HEK293 (cell line): ENCODE data around the gene HNRNPH1.

ENCODE experiments used
- BCL11B ChIP-seq: fragments of 450-650 bp; formaldehyde crosslinking; IDR thresholded peaks from 2 replicates; pipeline ENCODE4 v1.5.1; 2016; ENCODE audit warnings: low read depth, missing biosample characterization, missing genetic modification characterization
- GLI4 ChIP-seq: fragments of 450-650 bp; formaldehyde crosslinking; IDR thresholded peaks from 2 replicates; pipeline ENCODE4 v1.5.1; 2016; ENCODE audit warnings: missing biosample characterization, missing genetic modification characterization
- OSR2 ChIP-seq: fragments of 450-650 bp; formaldehyde crosslinking; IDR thresholded peaks from 2 replicates; pipeline ENCODE4 v1.5.1; 2016; ENCODE audit warnings: missing biosample characterization, missing genetic modification characterization
- SP3 ChIP-seq: fragments of 450-650 bp; formaldehyde crosslinking; IDR thresholded peaks from 2 replicates; pipeline ENCODE4 v1.5.1; 2016; ENCODE audit warnings: missing biosample characterization, missing genetic modification characterization
- ZNF10 ChIP-seq: fragments of 450-650 bp; formaldehyde crosslinking; IDR thresholded peaks from 2 replicates; pipeline ENCODE4 v1.5.1; 2017; ENCODE audit warnings: missing biosample characterization, missing genetic modification characterization
- ZNF132 ChIP-seq: fragments of 450-650 bp; formaldehyde crosslinking; IDR thresholded peaks from 2 replicates; pipeline ENCODE4 v1.5.1; 2017; ENCODE audit warnings: missing biosample characterization, missing genetic modification characterization, borderline replicate concordance
- ZNF174 ChIP-seq: fragments of 450-650 bp; formaldehyde crosslinking; IDR thresholded peaks from 2 replicates; pipeline ENCODE4 v1.5.0; 2017; ENCODE audit warnings: missing biosample characterization, mild to moderate bottlenecking, missing genetic modification characterization
- ZNF23 ChIP-seq: fragments of 450-650 bp; formaldehyde crosslinking; IDR thresholded peaks from 2 replicates; pipeline ENCODE4 v1.5.1; 2016; ENCODE audit warnings: missing biosample characterization, missing genetic modification characterization, borderline replicate concordance
- ZNF404 ChIP-seq: fragments of 450-650 bp; formaldehyde crosslinking; IDR thresholded peaks from 2 replicates; pipeline ENCODE4 v1.5.1; 2017; ENCODE audit warnings: missing biosample characterization, missing genetic modification characterization
- ZNF423 ChIP-seq: fragments of 450-650 bp; formaldehyde crosslinking; IDR thresholded peaks from 2 replicates; pipeline ENCODE4 v1.5.1; 2016; ENCODE audit warnings: missing biosample characterization, missing genetic modification characterization
- ZNF433 ChIP-seq: fragments of 450-650 bp; formaldehyde crosslinking; IDR thresholded peaks from 2 replicates; pipeline ENCODE4 v1.5.1; 2016; ENCODE audit warnings: missing biosample characterization, missing genetic modification characterization, low read depth
- ZNF473 ChIP-seq: fragments of 450-650 bp; formaldehyde crosslinking; IDR thresholded peaks from 2 replicates; pipeline ENCODE4 v1.5.1; 2017; ENCODE audit warnings: missing biosample characterization, missing genetic modification characterization
- ZNF514 ChIP-seq: fragments of 450-650 bp; formaldehyde crosslinking; IDR thresholded peaks from 2 replicates; pipeline ENCODE4 v1.5.1; 2016; ENCODE audit warnings: missing biosample characterization, missing genetic modification characterization
- ZNF660 ChIP-seq: fragments of 450-650 bp; IDR thresholded peaks from 2 replicates; pipeline ENCODE4 v1.5.1; 2018; ENCODE audit warnings: missing biosample characterization, mild to moderate bottlenecking, missing genetic modification characterization
- ZNF777 ChIP-seq: fragments of 450-650 bp; formaldehyde crosslinking; IDR thresholded peaks from 2 replicates; pipeline ENCODE4 v1.5.1; 2017; ENCODE audit warnings: missing biosample characterization, missing genetic modification characterization, borderline replicate concordance
- ZNF830 ChIP-seq: fragments of 450-650 bp; IDR thresholded peaks from 2 replicates; pipeline ENCODE4 v1.5.0; 2018; ENCODE audit warnings: missing biosample characterization, missing genetic modification characterization, low read depth, mild to moderate bottlenecking, moderate library complexity
- ZSCAN23 ChIP-seq: fragments of 450-650 bp; formaldehyde crosslinking; IDR thresholded peaks from 2 replicates; pipeline ENCODE4 v1.5.1; 2016; ENCODE audit warnings: missing biosample characterization, missing genetic modification characterization
- ZSCAN30 ChIP-seq: fragments of 450-650 bp; IDR thresholded peaks from 2 replicates; pipeline ENCODE4 v1.5.1; 2018; ENCODE audit warnings: missing biosample characterization, mild to moderate bottlenecking, missing genetic modification characterization, moderate library complexity
- TF ChIP-seq, protein P1 (sequence below): fragments of 450-650 bp; formaldehyde crosslinking; IDR thresholded peaks from 2 replicates; pipeline ENCODE4 v1.5.1; 2017; ENCODE audit warnings: missing biosample characterization, missing genetic modification characterization
- TF ChIP-seq, protein P2 (sequence below): fragments of 450-650 bp; IDR thresholded peaks from 2 replicates; pipeline ENCODE4 v1.5.1; 2018; ENCODE audit warnings: missing biosample characterization, missing genetic modification characterization
- TF ChIP-seq, protein P3 (sequence below): fragments of 450-650 bp; formaldehyde crosslinking; IDR thresholded peaks from 2 replicates; pipeline ENCODE4 v1.5.1; 2016; ENCODE audit warnings: missing biosample characterization, missing genetic modification characterization, low read depth
- TF ChIP-seq, protein P4 (sequence below): fragments of 450-650 bp; formaldehyde crosslinking; IDR thresholded peaks from 2 replicates; pipeline ENCODE4 v1.5.1; 2016; ENCODE audit warnings: missing biosample characterization, missing genetic modification characterization
- TF ChIP-seq, protein P5 (sequence below): fragments of 450-650 bp; formaldehyde crosslinking; IDR thresholded peaks from 2 replicates; pipeline ENCODE4 v1.5.1; 2016; ENCODE audit warnings: missing biosample characterization, missing genetic modification characterization, borderline replicate concordance
- TF ChIP-seq, protein P6 (sequence below): fragments of 450-650 bp; formaldehyde crosslinking; IDR thresholded peaks from 2 replicates; pipeline ENCODE4 v1.5.1; 2016; ENCODE audit warnings: missing biosample characterization, missing genetic modification characterization
- TF ChIP-seq, protein P7 (sequence below): fragments of 450-650 bp; formaldehyde crosslinking; IDR thresholded peaks from 2 replicates; pipeline ENCODE4 v1.5.1; 2016; ENCODE audit warnings: missing biosample characterization, missing genetic modification characterization

HNRNPH1 gene

DNA sequence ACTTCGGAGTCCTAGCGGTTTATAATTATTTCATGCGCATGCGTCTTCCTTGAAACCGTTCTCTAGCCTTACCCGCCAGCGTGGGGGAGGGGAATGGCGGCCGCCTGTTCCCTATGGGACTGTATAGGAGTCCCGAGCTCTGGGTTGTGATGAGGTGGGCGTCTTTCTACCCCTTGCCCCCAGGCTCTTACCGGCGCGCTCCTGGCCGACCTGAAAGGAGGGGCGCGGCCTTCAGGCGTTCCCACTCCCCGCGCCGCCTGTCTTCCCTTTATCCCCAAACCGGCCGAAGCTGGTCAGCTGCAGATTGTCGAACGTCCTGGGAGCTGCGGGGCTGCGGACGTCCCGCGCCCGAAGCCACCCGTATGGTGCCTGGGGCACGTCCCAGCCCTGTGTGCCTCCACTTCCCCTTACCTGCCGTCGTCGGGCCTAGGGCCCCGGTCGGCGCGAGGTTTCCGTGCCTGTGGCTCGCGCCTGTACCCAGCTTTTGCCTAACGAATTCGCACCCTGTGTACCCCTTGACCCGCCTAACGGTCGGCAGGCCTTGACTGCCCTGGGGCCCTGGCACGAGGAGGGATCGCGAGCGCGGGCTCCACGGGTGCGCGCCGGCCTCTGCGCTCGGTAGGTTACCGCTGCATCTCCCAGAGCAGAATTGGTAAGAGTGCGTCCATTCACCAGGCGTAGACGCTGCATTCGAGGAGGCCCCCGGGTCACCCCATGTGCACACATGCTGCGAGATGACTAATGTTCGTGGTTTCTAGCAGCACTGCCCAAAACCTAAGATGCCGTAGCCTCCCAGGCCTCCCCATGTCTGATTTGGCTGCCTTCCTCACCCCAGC, 653 bp upstream of the HNRNPH1 start (continued):
- TF ChIP-seq, protein P1, sequence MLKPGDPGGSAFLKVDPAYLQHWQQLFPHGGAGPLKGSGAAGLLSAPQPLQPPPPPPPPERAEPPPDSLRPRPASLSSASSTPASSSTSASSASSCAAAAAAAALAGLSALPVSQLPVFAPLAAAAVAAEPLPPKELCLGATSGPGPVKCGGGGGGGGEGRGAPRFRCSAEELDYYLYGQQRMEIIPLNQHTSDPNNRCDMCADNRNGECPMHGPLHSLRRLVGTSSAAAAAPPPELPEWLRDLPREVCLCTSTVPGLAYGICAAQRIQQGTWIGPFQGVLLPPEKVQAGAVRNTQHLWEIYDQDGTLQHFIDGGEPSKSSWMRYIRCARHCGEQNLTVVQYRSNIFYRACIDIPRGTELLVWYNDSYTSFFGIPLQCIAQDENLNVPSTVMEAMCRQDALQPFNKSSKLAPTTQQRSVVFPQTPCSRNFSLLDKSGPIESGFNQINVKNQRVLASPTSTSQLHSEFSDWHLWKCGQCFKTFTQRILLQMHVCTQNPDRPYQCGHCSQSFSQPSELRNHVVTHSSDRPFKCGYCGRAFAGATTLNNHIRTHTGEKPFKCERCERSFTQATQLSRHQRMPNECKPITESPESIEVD (tag by site-specific recombination), result no peak
- TF ChIP-seq OSR2 (tag by site-specific recombination) (no peak), ZNF514 (tag by site-specific recombination) (no peak), ZSCAN23 (tag by site-specific recombination) (no peak), ZSCAN30 (tag by site-specific recombination) (no peak; the same call in 1 of the 2 replicates), ZNF404 (tag by site-specific recombination) (no peak), ZNF423 (peak; percentile 34; the same call in 1 of the 2 replicates), ZNF777 (tag by site-specific recombination) (no peak), ZNF660 (tag by site-specific recombination) (no peak; the same call in 1 of the 2 replicates), ZNF10 (tag by site-specific recombination) (no peak), ZNF23 (tag by site-specific recombination) (no peak), SP3 (no peak), BCL11B (tag by site-specific recombination) (no peak), ZNF132 (tag by site-specific recombination) (no peak), ZNF473 (no peak), ZNF174 (tag by site-specific recombination) (no peak), ZNF433 (tag by site-specific recombination) (no peak), GLI4 (tag by site-specific recombination) (no peak), ZNF830 (tag by site-specific recombination) (no peak)
- TF ChIP-seq, protein P2, sequence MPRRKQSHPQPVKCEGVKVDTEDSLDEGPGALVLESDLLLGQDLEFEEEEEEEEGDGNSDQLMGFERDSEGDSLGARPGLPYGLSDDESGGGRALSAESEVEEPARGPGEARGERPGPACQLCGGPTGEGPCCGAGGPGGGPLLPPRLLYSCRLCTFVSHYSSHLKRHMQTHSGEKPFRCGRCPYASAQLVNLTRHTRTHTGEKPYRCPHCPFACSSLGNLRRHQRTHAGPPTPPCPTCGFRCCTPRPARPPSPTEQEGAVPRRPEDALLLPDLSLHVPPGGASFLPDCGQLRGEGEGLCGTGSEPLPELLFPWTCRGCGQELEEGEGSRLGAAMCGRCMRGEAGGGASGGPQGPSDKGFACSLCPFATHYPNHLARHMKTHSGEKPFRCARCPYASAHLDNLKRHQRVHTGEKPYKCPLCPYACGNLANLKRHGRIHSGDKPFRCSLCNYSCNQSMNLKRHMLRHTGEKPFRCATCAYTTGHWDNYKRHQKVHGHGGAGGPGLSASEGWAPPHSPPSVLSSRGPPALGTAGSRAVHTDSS (tag by site-specific recombination), result no peak
- TF ChIP-seq, protein P3, sequence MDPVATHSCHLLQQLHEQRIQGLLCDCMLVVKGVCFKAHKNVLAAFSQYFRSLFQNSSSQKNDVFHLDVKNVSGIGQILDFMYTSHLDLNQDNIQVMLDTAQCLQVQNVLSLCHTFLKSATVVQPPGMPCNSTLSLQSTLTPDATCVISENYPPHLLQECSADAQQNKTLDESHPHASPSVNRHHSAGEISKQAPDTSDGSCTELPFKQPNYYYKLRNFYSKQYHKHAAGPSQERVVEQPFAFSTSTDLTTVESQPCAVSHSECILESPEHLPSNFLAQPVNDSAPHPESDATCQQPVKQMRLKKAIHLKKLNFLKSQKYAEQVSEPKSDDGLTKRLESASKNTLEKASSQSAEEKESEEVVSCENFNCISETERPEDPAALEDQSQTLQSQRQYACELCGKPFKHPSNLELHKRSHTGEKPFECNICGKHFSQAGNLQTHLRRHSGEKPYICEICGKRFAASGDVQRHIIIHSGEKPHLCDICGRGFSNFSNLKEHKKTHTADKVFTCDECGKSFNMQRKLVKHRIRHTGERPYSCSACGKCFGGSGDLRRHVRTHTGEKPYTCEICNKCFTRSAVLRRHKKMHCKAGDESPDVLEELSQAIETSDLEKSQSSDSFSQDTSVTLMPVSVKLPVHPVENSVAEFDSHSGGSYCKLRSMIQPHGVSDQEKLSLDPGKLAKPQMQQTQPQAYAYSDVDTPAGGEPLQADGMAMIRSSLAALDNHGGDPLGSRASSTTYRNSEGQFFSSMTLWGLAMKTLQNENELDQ (tag by site-specific recombination), result no peak
- TF ChIP-seq, protein P4, sequence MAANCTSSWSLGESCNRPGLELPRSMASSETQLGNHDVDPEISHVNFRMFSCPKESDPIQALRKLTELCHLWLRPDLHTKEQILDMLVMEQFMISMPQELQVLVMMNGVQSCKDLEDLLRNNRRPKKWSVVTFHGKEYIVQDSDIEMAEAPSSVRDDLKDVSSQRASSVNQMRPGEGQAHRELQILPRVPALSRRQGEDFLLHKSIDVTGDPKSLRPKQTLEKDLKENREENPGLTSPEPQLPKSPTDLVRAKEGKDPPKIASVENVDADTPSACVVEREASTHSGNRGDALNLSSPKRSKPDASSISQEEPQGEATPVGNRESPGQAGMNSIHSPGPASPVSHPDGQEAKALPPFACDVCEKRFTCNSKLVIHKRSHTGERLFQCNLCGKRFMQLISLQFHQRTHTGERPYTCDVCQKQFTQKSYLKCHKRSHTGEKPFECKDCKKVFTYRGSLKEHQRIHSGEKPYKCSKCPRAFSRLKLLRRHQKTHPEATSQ (tag by site-specific recombination), result 0 out of 2 replicates have a peak, but pooled peaks have one; percentile 47
- TF ChIP-seq, protein P5, sequence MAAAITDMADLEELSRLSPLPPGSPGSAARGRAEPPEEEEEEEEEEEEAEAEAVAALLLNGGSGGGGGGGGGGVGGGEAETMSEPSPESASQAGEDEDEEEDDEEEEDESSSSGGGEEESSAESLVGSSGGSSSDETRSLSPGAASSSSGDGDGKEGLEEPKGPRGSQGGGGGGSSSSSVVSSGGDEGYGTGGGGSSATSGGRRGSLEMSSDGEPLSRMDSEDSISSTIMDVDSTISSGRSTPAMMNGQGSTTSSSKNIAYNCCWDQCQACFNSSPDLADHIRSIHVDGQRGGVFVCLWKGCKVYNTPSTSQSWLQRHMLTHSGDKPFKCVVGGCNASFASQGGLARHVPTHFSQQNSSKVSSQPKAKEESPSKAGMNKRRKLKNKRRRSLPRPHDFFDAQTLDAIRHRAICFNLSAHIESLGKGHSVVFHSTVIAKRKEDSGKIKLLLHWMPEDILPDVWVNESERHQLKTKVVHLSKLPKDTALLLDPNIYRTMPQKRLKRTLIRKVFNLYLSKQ, result no peak
- TF ChIP-seq, protein P6, sequence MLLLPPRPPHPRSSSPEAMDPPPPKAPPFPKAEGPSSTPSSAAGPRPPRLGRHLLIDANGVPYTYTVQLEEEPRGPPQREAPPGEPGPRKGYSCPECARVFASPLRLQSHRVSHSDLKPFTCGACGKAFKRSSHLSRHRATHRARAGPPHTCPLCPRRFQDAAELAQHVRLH (tag by site-specific recombination), result 0 out of 2 replicates have a peak, but pooled peaks have one; percentile 51
- TF ChIP-seq, protein P7, sequence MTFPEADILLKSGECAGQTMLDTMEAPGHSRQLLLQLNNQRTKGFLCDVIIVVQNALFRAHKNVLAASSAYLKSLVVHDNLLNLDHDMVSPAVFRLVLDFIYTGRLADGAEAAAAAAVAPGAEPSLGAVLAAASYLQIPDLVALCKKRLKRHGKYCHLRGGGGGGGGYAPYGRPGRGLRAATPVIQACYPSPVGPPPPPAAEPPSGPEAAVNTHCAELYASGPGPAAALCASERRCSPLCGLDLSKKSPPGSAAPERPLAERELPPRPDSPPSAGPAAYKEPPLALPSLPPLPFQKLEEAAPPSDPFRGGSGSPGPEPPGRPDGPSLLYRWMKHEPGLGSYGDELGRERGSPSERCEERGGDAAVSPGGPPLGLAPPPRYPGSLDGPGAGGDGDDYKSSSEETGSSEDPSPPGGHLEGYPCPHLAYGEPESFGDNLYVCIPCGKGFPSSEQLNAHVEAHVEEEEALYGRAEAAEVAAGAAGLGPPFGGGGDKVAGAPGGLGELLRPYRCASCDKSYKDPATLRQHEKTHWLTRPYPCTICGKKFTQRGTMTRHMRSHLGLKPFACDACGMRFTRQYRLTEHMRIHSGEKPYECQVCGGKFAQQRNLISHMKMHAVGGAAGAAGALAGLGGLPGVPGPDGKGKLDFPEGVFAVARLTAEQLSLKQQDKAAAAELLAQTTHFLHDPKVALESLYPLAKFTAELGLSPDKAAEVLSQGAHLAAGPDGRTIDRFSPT (tag by site-specific recombination), result peak; percentile 42; the same call in 1 of the 2 replicates
